Right lobe of liver (tissue), 4 donors: ENCODE data around the gene POU3F1.
A peak's percentile ranks its signal among the peaks of the same experiment; 100 is the strongest.

ENCODE experiments used
- CTCF ChIP-seq, 4 donors: fragments of 200-600 bp in 3 of 4; fragments of 450-650 bp in 1 of 4; IDR thresholded peaks; one replicate each; pipeline versions ENCODE4 v1.5.1 to v1.8.0; 2016 to 2022; ENCODE audit warnings: antibody characterized with exemption in 4 of 4, mild to moderate bottlenecking in 2 of 4
- POLR2A ChIP-seq: fragments of 450-650 bp; IDR thresholded peaks from one replicate; pipeline ENCODE4 v1.6.1; 2017; ENCODE audit warnings: antibody characterized with exemption, mild to moderate bottlenecking
- donor health status: DM: no; HTN: no; CAD: no.
- donor health status: DM: no; HTN: no; CAD: no.
- donor health status: DM: no; HTN: yes; CAD: no.

- TF ChIP-seq CTCF (IDR thresholded peaks at IDR 0.05) (peak in 2 of 4 donors; percentile 18 to 29), POLR2A (no peak)
Measured at GRCh38 chr1:38071312-38072256, 25.0 kb upstream of the POU3F1 start.
